Sigmoid colon (tissue), 7 donors: ENCODE results near the gene ABCD3. TPM values are rescaled to one million over a fixed set of nuclear protein-coding genes. Genes with fewer than 3 reads are reported as not detected.

ENCODE experiments used
- DNase-seq: peaks from one replicate; pipeline ENCODE4 v3.0.0-alpha.2; 2019
- H3K27ac ChIP-seq, 4 donors: fragments of 200-600 bp; sonication (generic); one replicate each; pipeline ENCODE4 v1.5.1; 2016 to 2019; ENCODE audit warnings: mild to moderate bottlenecking in 1 of 4
- H3K27me3 ChIP-seq, 3 donors: fragments of 200-600 bp; sonication (generic); one replicate each; pipeline ENCODE4 v1.5.1; 2019; ENCODE audit warnings: mild to moderate bottlenecking in 1 of 3
- H3K36me3 ChIP-seq, 4 donors: fragments of 200-600 bp; sonication (generic); one replicate each; pipeline ENCODE4 v1.5.1; 2016 to 2019
- H3K4me1 ChIP-seq, 4 donors: fragments of 200-600 bp; sonication (generic); one replicate each; pipeline ENCODE4 v1.5.1; 2017 to 2019
- H3K4me3 ChIP-seq, 4 donors: fragments of 200-600 bp; sonication (generic); one replicate each; pipeline ENCODE4 v1.5.1; 2017 to 2019; ENCODE audit warnings: mild to moderate bottlenecking in 2 of 4, moderate library complexity in 1 of 4
- H3K9me3 ChIP-seq, 4 donors: fragments of 200-600 bp in 3 of 4; sonication (generic) in 3 of 4; one replicate each; pipeline versions ENCODE4 v1.5.1 to v1.6.1; 2013 to 2019
- EP300 ChIP-seq, 4 donors: sonication (generic); formaldehyde crosslinking; IDR thresholded peaks; one replicate each; pipeline ENCODE4 v1.6.1; 2017; ENCODE audit warnings: antibody characterized with exemption in 4 of 4
- POLR2A ChIP-seq, 2 donors: fragments of 450-650 bp; IDR thresholded peaks; one replicate each; pipeline ENCODE4 v1.6.1; 2016; ENCODE audit warnings: antibody characterized with exemption in 2 of 2, mild to moderate bottlenecking in 2 of 2, moderate library complexity in 2 of 2
- POLR2AphosphoS5 ChIP-seq, 4 donors: sonication (generic); formaldehyde crosslinking; IDR thresholded peaks; one replicate each; pipeline ENCODE4 v1.6.1; 2017; ENCODE audit warnings: antibody characterized with exemption in 4 of 4
- WGBS, 2 donors: extraction: QIAGEN DNeasy Blood & Tissue Kit; methylation state at CpG; one replicate each; pipeline ENCODE4 v1.1.7; 2013; 5-methylcytosine and 5-hydroxymethylcytosine counted together
- intact Hi-C: fragments of 100-400 bp; cut with DNase I; formaldehyde crosslinking; loops from one replicate; pipeline ENCODE4 v1.15.1; 2023
- polyA plus RNA-seq, 3 donors: library from polyadenylated mRNA; stranded (reverse); fragments of 200-250 nt; gene quantifications; one replicate each; pipeline ENCODE4 v1.2.3, GENCODE V29; 2013
- total RNA-seq, 4 donors: library from RNA; depleted of rRNA; stranded (reverse); fragments of >200 nt; gene quantifications; one replicate each; pipeline ENCODE4 v1.1.0, GENCODE V29; 2016
- TF ChIP-seq, protein P1 (sequence below), 4 experiments: fragments of 450-650 bp in 3 of 4; fragments of 200-600 bp in 1 of 4; IDR thresholded peaks; one replicate each; pipeline ENCODE4 v1.5.1; 2016 to 2019; ENCODE audit warnings: antibody characterized with exemption in 4 of 4, mild to moderate bottlenecking in 3 of 4, moderate library complexity in 2 of 4
- donor health status: healthy with polysubstance abuse.
- donor health status: Bipolar disorder and iron deficiency.
- donor health status: healthy.

Gene ABCD3
- total and polyA plus RNA-seq, 7 donors = 21.0 to 55.6 (median 33.5) TPM

DNA sequence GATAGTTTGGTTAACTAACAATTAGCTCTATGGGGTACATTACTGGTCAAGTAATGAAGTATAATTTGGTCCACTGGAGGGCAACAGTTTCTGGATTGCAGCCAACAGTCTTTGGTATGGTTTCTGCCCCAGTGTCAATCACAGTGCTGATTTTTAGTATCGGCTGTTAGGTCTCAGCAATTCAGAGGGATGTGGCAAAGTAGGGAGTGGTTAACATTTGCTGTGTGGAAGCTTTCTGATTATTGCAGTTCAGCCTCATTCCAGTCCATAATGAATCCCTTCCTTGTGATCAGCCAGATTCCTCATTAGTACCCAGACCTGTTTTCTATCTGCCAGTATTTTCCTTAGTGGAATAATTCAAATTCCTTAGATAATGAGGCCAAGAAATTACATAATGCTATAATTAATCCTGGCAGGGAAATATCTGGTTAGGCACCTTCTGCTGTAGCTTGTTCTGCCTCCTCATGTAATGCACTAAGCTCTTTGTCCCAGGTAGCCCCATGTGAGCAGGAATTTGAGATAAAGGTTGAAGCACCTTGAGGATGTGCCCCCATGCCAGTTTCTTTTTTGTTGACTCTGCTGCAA lies 109.3 kb downstream of the ABCD3 start:
- intact Hi-C loops = no loop called here
- WGBS, 2 donors = 13 to 57% methylated on average over 1 of the region's 1 CpG
- Histone ChIP-seq H3K27ac (no peak overlapping the region), H3K9me3 (no peaks in the 10 kb centered on the region), H3K36me3 (peaks cover 0 to 35% (median 4%) of the 10 kb centered on the region in 4 donors), H3K4me1 (peaks cover 0 to 10% (median 0%) of the 10 kb centered on the region in 4 donors), H3K4me3 (no peak overlapping the region), H3K27me3 (no peaks in the 10 kb centered on the region)
- DNase-seq = no peak
- TF ChIP-seq EP300 (IDR thresholded peaks at IDR 0.05) (no peak), POLR2AphosphoS5 (IDR thresholded peaks at IDR 0.05) (no peak), POLR2A (IDR thresholded peaks at IDR 0.05) (no peak)
- TF ChIP-seq, protein P1, sequence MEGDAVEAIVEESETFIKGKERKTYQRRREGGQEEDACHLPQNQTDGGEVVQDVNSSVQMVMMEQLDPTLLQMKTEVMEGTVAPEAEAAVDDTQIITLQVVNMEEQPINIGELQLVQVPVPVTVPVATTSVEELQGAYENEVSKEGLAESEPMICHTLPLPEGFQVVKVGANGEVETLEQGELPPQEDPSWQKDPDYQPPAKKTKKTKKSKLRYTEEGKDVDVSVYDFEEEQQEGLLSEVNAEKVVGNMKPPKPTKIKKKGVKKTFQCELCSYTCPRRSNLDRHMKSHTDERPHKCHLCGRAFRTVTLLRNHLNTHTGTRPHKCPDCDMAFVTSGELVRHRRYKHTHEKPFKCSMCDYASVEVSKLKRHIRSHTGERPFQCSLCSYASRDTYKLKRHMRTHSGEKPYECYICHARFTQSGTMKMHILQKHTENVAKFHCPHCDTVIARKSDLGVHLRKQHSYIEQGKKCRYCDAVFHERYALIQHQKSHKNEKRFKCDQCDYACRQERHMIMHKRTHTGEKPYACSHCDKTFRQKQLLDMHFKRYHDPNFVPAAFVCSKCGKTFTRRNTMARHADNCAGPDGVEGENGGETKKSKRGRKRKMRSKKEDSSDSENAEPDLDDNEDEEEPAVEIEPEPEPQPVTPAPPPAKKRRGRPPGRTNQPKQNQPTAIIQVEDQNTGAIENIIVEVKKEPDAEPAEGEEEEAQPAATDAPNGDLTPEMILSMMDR (IDR thresholded peaks at IDR 0.05) = no peak

DNA sequence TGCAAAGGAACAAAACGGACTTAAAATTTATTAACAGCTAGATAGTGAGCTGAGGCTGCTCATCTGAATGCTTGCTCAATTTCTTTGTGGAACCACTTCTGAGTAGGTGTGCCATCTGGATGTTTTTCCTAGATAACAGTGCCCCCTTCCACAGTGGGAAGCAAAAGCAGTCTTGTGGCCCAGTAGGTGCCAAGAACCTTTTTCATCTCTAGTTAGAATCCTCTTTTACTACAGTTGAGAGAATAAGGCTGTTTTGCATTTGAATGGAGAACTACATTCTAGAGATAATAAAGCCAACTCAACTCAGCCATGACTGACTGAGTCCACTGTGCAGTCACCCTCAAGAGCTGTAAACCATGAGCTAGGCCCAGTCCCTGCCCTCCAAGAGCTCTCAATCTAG lies 110.1 kb downstream of the ABCD3 start:
- intact Hi-C loops = no loop called here
- no peaks in the 10 kb centered on the region for H3K9me3 ChIP-seq
- no peaks in the 10 kb centered on the region for H3K27me3 ChIP-seq
- no peak overlapping the region for H3K27ac ChIP-seq
- no peak overlapping the region for H3K4me3 ChIP-seq
- WGBS, 2 donors = 51 to 81% methylated on average over 1 of the region's 1 CpG
- peaks cover 0 to 43% (median 6%) of the 10 kb centered on the region in 4 donors for H3K36me3 ChIP-seq
- H3K4me1 ChIP-seq = peaks cover 0 to 10% (median 0%) of the 10 kb centered on the region in 4 donors
- no peak for DNase-seq
- TF ChIP-seq EP300 (IDR thresholded peaks at IDR 0.05) (no peak), POLR2AphosphoS5 (IDR thresholded peaks at IDR 0.05) (no peak), POLR2A (IDR thresholded peaks at IDR 0.05) (no peak)
- TF ChIP-seq, protein P1 (IDR thresholded peaks at IDR 0.05) = no peak

DNA sequence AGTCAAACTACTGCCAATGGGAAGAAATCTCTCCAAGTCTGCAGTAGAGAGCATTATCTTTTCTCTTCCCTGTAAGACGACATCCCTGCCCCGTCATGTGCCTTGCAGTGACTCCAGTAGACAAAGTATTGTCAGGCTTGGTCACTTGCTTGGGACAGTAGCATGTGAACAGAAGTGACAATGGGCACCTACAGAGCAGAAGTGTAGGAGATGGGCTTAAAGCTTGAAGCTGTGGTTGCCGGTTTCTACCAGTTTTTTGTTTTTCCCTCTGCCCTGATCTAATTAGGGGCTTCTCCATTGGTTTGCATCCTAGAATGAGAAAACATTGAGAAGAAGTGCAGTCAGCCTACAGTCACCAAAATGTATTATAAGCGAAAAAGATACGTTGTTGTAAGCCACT lies 110.6 kb downstream of the ABCD3 start:
- Histone ChIP-seq H3K36me3 (peaks cover 0 to 45% (median 6%) of the 10 kb centered on the region in 4 donors), H3K4me3 (no peak overlapping the region), H3K27ac (no peak overlapping the region), H3K4me1 (peaks cover 0 to 10% (median 0%) of the 10 kb centered on the region in 4 donors), H3K9me3 (no peaks in the 10 kb centered on the region), H3K27me3 (no peaks in the 10 kb centered on the region)
- TF ChIP-seq EP300 (IDR thresholded peaks at IDR 0.05) (no peak), POLR2AphosphoS5 (IDR thresholded peaks at IDR 0.05) (no peak), POLR2A (IDR thresholded peaks at IDR 0.05) (no peak)
- TF ChIP-seq, protein P1 (IDR thresholded peaks at IDR 0.05) = no peak
- WGBS, 2 donors = 95 to 97% methylated on average over 5 of the region's 5 CpGs
- intact Hi-C loops = no loop called here
- no peak for DNase-seq

DNA sequence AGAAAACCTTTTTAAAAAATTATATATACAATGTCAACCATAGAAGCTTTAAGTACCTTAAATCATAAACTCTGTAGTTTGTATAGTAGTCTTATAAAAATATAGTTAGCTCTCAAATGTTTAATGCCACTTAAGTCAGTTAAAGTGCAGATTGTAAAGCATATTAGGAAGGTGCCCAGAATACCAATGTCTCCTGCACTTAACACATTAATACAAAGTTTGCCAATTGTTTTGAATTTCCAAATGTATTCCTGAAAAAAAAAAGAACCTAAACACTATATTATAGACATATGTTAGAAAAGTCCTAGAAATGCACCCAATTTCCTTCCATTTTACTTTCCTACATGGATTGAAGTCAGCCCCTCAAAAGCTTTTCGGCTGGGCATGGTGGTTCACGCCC lies 111.2 kb downstream of the ABCD3 start:
- peaks cover 0 to 10% (median 0%) of the 10 kb centered on the region in 4 donors for H3K4me1 ChIP-seq
- peaks cover under 1 to 49% (median 6%) of the 10 kb centered on the region in 4 donors for H3K36me3 ChIP-seq
- H3K4me3 ChIP-seq = no peak overlapping the region
- intact Hi-C loops = no loop called here
- no peaks in the 10 kb centered on the region for H3K9me3 ChIP-seq
- WGBS, 2 donors = 92 to 93% methylated on average over 2 of the region's 2 CpGs
- TF ChIP-seq, protein P1 (IDR thresholded peaks at IDR 0.05) = no peak
- no peak for TF ChIP-seq EP300 (IDR thresholded peaks at IDR 0.05)
- TF ChIP-seq POLR2AphosphoS5 (IDR thresholded peaks at IDR 0.05) = no peak
- TF ChIP-seq POLR2A (IDR thresholded peaks at IDR 0.05) = no peak
- no peak overlapping the region for H3K27ac ChIP-seq
- no peak for DNase-seq
- no peaks in the 10 kb centered on the region for H3K27me3 ChIP-seq
